NCI-H187 treated with DMSO at 0.1 percent for 48 hours (cell line): ENCODE results near the gene DBN1.

Experiments
- DNase-seq: peaks from one replicate; lab custom pipeline; 2025; lab: John Stamatoyannopoulos, UW

Gene DBN1

DNA sequence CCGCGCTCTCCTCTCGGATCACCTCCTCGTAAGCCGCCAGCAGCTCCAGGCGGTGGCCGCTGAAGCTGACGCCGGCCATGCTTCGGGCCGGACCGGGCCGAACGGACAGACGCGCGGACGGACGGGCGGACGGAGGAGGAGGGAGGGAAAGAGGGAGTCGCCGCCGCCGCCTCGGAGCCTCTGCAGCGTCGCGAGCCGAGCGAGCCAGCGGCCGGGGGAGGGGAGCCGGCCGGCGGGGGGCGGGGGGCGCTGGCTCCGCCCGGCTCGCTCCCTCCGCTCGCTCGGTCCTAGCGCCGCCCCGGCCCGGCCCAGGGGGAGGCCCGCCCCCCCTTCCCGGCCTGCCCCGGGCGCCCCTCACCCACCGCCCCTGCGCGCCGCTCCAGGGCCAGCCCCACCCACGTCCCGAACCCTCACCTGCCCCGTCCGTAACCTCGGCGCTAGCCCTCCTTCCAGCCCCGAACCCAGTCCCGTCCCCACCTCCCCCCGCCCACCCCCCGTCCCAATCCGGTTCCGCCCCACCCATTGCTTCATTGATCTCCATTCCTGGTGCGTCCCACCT lies at the start of gene DBN1:
Gene DBN1 (minus strand): TSS at position 192 of the 559 bp plus-strand sequence. CDS start 113 bp downstream, at position 79.
- no peak for DNase-seq

GRCh38 chr5:177520916-177521513 lies 47.6 kb upstream of the DBN1 start:
- no peak for DNase-seq

DNA sequence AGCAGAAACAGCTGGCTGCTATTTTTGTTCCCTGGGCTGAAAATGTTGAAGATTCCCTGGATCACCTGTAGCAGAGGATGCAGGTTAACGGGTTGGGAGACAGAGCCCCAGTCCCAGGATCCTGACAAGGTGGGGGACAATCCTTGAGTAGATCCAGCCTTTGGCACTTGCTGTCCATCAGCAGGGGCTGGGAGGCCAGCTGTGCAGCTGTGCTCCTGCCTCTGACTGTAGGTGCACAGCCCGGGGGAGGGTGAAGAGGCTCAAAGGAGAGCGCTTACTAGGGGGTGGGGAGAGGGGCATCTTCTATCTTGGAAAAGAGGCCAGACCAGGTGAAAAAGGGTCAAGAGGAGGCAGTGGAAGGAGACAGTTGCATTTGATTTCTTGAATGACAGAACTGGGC lies 46.8 kb upstream of the DBN1 start:
- no peak for DNase-seq

DNA sequence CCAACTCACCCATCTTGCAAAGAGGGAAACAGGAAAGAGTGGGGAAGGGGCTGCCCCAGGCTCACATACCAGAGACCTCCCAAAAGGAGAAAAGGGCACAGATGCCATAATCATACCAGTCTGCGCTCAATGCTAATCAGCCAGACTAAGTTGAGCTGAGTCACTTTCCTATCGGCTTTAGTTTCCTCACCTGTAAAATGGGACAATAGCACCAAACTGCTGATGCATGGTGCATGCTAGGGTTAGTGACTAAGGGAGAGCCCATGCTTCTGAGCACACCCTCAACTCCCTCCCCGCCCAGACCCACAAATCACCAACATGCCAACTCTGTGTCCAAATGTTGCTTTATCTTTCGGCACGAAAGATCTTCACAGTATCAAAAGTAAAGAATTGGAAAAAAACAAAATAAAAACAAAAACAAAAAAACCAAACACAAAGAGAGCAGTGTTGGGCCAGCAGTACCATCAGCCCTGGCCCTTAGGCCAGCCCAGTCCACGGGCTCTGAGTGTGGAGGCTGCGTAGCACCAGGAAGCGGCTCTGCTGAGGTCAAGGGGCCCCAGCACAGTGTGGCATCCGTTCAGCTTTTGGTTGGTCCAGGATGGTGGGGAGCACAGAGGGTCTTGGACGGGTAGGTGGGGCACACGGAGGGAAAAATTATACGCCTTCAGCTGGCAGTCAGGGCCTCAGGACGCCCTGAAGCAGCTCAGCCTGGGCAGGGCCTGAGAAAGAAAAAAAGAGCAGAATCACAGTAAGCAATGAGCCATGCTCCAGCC lies 46.2 kb upstream of the DBN1 start:
- no peak for DNase-seq

GRCh38 chr5:177516601-177517568 lies 43.5 kb upstream of the DBN1 start, which contains the start of gene DDX41:
TSS of gene DDX41 (minus strand) at chr5:177516961. CDS start at chr5:177516945, 16 bp downstream.
- DNase-seq, result peak; percentile 82

DNA sequence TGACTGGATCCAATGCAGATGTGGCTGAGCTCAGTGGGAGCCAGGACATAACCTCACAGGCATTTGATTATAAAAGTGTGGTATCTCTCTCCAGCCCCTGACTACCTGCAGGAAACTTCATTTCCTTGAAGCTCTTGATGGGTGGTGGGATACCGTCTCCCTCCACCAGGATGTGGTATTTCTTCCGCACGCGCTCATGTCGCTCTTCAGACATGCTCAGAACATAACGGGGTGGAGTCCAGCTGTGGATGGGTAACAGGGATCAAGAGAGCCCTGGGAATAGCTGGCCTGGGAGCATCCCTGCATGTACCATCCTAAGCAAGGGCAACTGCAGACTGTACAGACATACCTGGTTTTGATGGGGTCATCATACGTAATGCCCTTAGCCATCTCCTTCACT lies 42.1 kb upstream of the DBN1 start:
- DNase-seq, result no peak

- DNase-seq, result no peak
These were observed 41.1 kb upstream of the DBN1 start for GRCh38 chr5:177514541-177514940.

DNA sequence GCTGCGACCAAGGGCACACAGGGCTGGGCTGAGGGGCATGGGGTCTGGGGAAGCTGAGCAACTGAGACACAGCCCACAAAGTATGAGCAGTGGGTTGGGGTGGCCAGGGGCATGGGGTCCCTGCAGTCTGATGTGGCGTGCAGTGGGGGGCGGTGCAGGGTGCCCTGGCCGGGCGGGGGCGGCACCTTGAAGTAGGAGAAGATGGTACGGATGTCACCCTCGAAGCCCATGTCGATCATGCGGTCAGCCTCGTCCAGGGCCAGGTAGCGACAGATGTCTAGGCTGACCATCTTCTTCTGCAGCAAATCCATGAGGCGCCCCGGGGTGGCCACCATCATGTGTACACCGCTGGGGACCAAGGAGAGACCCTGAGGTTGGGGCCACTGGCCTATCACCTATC lies 40.1 kb upstream of the DBN1 start:
- DNase-seq, result no peak

GRCh38 chr5:177512736-177513380 lies 39.4 kb upstream of the DBN1 start:
- DNase-seq, result no peak

DNA sequence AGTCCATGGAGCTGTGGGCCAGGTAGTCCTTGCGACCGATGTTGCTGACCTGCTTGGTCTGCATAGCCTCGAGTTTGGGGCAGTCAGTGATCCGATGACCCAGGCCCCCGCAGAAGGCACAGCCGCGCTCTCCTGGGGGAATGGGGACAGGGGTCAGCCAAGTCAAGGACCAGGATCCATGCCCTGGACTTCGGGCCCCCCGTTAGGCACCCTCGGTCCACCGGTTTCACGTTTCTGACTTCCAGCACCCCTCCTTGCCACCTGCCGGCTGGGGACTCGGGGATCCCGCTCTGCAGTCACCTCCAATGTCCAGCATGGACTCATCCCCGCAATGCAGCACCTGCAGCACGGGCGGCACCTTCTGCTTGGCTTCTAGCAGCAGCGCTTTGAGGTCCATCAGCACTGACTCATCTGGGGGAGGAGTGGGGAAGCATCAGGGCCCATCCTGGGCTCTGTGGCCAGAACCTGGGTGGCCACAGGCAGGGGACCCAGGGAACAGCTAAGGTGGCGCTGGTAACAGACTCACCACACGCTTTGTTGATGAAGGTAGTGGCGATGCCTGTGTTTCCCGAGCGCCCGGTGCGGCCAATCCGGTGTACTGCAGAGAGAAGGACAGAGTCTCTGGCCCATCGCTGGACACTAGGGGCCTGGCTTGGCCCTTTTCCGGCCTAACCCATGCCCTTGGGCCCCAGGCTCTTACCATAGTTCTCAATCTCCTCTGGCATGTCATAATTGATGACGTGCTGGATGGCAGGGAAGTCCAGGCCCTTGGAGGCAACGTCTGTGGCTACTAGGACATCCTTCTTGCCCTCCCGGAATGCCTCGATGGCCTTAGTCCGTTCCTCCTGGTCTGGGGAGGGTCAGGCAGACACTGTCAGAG lies 38.6 kb upstream of the DBN1 start:
- DNase-seq, result no peak

- no peak for DNase-seq
These were observed 37.7 kb upstream of the DBN1 start for GRCh38 chr5:177511181-177511580.

DNA sequence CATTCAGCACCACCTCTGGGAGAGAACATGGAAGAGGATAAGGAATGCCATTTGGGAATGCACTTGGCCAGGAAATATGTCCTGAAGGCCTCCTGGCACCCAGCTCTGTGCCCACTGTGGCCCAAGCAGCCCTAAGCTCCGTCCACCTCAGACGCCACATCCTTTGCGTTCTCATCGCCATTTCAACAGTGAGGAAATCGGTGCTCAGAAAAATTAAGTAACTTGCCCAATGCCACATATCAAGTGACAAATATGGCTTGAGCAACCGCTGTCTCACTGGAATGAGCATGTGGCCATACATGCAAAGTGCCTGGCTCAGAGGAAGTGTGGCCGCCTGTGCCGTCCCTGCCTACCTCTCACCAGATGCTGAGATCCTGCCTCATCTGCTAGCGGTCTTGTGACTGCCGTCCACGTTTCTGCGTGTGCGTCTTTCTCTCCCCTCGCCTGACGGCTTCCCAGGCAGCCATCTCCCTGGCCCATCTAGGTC lies 37.2 kb upstream of the DBN1 start:
- DNase-seq, result no peak

GRCh38 chr5:177509991-177510566 lies 36.6 kb upstream of the DBN1 start:
- no peak for DNase-seq

GRCh38 chr5:177509381-177509951 lies 36.0 kb upstream of the DBN1 start, which contains the start of gene DOK3:
TSS of gene DOK3 (minus strand) at chr5:177509826. CDS start at chr5:177509540, 286 bp downstream.
- DNase-seq, result no peak

DNA sequence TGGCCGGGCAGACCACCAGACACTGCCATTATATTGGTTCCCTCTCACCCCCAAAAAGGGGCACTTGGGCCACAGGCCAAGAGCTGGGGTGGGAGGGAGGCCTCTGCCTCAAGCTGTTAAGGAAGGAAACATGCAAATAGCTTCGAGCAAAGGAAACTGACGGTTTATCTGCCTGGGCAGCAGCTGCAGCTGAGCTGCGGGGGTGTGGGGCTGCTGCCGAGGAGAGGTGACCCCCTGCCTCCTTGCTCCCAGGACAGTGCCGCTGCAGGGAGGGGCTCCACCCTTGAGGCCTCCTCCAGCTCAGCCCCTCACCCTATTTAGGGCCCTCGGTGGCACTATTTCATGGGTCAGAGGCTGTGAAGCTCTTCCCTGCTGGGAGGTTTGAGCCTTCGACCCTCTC lies 35.4 kb upstream of the DBN1 start:
- DNase-seq, result no peak

GRCh38 chr5:177508221-177508611 lies 34.8 kb upstream of the DBN1 start:
- DNase-seq, result no peak

DNA sequence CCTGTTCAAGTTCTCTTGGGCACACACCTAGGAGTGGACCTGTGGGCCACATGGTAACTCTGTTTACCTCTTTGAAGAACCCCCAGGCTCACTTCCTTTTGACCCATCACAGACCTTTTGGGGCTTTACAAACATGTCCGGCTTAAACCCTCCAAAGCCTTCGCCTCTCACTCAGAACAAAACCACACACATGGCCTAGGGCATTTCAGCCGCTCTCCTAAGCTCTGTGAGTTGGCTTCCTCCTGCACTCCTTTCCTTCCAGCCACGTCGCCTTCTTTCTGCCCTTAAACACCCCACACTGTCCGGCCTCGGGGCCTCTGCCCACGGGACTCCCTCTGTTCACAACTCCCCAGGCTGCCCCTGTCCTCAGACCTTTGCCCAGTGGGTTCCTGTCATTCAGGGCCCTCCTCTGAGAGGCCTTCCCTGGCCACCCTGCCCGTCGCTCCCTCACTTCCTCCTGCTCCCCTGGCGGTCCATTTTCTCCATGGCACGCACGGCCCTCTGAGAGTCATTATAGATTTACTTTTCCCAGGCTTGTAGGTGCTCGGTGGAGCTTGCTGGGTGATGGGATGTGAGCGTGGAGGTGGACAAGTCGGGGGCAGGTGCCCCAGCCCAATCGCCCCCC lies 34.3 kb upstream of the DBN1 start:
- no peak for DNase-seq

DNA sequence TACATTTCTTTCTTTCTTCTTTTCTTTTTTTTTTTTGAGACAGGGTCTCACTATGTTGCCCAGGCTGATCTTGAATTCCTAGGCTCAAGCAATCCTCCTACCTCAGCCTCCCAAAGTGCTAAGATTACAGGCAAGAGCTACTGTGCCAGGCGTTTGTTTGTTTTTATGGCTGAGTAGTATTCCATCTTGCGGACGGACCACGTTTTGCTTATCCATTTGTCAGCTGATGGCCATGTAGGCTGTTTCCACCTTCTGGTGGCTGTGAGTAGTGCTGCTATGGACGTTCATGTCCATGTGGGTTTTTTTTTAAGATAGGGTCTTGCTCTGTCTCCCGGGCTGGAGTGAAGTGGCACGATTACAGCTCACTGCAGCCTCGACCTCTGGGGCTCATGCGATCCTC lies 33.7 kb upstream of the DBN1 start:
- DNase-seq, result no peak

DNA sequence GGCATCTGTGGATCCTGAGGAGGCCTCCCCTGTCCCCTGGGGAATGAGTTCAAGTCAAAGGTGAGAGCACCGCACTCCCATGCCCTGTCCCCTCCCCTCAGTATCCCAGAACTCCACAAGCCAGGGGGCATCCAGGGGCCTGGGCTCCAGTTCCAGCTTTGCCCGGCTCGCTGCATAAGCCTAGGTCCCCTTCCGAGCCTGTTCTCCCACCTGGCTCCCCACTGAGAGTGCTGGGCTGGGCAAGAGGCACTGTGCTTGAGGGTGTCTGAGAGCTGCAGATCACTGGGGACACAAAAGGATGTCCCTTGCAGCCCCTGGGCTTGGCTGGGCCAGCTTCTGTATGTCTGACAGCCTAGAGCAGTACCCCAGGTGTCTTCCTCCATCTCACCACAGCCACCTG lies 31.6 kb upstream of the DBN1 start:
- no peak for DNase-seq
